Measurements from ENCODE around the gene ZYG11B.
"Not testable (repeated sequence)": the region's sequence is repeated elsewhere in the genome, so short reads cannot be mapped to it uniquely, and the experiment has no call there.

The ZYG11B gene

DNA sequence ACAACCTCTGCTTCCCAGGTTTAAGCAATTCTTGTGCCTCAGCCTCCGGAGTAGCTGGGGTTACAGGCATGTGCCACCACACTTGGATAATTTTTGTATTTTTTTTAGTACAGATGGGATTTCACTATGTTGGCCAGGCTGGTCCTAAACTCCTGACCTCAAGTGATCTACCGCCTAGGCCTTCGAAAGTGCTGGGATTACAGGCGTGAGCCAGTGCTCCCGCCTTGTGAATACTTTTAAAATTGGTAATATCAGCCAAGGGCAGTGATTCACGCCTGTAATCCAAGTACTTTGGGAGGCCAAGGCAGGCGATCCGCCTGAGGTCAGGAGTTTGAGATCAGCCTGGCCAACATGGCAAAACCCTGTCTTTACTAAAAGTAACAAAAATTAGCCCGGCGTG, 33.7 kb downstream of the ZYG11B start:
- DNase-seq = no peak

DNA sequence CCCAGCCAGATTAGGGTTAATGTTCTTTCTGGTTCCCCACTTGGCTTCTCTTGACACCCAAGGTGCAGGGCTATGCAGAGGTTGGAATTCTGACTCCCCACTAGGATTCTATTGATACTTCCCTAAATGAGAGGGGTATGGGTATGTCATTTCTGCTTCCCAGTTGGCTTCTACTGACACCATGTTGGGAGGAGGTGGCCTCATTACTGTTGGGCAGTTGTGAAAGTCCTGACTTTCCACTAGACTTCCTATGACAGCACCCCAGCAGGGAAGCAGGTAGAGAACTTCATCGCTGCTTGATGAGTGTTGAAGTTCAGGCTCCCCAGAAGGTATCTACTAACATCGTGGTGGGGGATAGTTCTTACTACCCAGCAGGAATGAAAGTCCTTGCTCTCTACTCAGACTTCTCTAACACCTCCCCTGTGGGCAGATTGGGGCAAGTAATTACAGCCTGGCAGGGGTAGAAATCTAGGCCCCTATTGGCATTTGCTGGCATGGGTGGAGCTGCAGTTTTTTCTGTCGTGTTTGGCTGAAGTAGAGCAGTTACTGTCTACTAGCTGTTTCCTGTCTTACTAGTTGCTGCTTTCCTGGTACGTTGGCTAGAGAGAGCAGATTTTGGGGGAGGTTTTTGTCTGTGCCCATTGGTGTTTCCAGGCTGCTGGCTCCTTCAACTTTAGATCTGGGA, 41.5 kb downstream of the ZYG11B start:
- no peak for DNase-seq

DNA sequence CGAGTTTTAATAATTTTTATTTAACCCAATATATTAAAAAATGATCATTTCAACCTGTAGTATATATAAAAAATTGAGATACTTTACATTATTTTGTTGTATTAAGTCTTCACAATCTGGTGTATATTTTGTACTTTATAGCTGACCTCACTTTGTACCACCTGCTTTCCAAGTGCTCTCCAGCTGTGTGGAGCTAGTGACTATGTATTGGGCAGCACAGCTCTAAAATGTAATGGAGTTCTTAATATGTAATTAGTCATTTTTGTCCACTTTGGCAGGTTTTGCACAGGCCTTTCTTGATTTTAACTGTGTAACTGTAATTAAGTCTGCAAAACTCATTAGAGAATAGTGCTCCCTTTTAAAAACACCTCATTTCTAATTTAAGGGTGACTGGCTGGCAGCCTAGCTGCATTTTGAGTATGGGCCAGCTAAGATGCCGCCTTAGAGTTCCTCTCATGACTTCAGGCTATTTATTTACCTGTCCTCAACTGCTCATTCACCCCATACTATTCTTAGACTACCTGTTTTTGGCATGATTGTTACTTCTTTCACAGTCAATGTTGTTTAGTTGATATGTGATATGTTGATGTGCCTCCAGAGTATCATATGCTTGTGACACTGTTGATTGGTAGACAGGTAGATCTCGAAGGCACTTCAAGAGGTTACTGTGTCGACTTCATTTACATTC, 43.2 kb downstream of the ZYG11B start:
- DNase-seq = no peak

DNA sequence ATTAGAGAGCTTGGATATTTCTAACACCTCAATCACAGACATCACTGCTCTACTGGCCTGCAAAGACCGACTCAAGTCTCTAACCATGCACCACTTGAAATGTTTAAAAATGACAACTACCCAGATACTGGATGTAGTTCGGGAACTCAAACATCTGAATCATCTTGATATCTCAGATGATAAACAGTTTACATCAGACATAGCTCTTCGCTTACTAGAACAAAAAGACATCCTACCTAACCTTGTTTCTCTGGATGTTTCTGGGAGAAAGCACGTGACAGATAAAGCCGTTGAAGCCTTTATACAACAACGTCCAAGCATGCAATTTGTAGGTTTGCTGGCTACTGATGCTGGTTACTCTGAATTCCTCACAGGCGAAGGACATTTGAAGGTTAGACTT, 45.1 kb downstream of the ZYG11B start:
- no peak for DNase-seq

DNA sequence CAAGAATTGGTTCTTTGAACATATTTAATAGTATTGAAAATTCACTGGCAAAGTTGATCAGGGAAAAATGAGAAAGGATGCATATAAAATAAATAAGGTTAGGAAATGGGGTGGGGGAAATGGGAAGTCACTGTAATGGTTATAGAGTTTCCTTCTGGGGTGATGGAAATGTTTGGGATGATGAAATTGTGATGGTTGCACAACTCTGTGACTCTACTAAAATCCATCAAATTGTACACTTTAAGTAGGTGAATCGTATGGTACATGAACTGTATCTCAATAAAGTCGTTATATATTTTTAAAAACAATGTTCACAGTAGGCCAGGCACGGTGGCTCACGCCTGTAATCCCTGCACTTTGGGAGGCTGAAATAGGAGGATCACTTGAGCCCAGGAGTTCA, 59.9 kb downstream of the ZYG11B start:
- DNase-seq = no peak

DNA sequence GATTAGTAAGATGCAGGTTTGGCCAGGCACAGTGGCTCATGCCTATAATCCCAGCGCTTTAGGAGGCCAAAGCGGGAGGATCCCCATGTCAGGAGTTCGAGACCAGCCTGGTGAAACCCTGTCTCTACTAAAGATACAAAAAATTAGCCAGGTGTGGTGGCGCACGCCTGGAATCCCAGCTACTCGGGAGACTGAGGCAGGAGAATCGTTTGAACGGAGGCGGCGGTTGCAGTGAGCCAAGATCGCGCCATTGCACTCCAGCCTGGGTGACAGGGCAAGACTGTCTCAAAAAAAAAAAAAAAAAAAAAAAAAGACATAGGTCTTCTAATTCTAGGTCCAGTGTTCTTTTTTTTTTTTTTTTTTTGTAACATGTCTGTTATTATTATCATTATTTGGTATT, 64.2 kb downstream of the ZYG11B start:
- DNase-seq = not testable (repeated sequence)

DNA sequence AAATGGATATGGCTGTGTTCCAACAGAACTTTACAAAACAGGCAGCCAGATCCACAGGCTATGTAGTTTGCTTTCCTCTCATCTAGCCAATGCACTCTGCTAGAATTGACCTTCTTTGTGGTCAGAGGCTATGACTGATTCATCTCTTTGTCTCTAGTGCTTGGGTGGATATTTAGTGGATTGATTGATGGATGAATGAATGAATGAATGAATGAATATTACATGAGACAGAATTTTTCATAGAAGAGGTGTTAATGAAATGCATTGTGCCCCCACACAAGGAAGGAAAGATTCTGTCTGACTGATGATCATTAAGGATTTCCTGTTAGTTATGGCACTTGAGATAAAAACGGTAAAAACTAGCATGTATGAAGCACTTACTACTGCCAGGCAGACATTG, 65.8 kb downstream of the ZYG11B start:
- no peak for DNase-seq

DNA sequence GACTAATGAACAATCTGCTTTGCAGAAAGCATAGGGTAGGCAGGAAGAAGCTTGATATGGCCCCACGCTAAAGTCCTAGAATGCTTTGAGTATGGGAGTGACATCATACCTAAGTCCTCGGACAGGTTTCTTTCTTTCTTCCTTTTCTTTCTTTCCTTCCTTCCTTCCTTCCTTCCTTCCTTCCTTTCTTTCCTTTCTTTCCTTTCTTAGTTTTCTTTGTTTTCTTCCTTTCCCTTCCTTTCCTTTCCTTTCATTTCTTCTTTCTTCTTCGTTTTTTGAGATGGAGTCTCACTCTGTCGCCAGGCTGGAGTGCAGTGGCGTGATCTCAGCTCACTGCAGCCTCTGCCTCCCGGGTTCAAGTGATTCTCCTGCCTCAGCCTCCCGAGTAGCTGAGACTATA, 67.5 kb downstream of the ZYG11B start:
- DNase-seq = not testable (repeated sequence)

DNA sequence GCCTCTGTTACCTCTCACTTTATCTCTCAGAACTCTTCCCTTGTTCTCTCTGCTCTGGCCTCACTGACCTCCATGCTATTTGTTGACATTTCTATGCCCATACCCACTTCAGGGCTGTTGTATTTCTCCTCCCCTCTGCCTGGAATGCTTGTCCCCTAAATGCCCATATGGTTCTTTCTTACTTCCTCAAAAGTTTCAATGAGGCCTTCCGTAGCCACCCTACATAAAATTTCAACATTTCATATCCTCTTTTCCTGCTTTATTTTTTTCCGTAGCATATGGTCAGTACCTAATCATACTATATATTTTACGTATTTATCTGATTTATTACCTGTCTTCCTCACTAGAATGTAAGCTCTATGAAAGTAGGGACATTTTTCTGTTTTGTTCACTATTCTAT, 69.2 kb downstream of the ZYG11B start:
- DNase-seq = no peak

DNA sequence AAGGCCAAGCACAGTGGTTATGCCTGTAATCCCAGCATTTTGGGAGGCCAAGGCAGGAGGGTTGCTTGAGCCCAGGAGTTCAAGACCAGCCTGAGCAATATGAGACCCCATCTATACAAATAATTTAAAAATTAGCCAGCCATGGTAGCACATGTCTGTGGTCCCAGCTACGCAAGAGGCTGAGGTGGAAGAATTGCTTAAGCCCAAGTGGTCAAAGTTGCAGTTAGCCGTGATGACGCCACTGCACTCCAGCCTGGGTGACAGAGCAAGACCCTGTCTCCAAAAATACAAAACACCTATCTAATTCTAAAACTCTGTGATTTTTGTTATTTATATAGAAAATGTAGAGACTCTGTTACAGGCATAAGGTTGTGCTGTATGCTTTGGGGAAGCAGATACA, 72.1 kb downstream of the ZYG11B start:
- DNase-seq = no peak

DNA sequence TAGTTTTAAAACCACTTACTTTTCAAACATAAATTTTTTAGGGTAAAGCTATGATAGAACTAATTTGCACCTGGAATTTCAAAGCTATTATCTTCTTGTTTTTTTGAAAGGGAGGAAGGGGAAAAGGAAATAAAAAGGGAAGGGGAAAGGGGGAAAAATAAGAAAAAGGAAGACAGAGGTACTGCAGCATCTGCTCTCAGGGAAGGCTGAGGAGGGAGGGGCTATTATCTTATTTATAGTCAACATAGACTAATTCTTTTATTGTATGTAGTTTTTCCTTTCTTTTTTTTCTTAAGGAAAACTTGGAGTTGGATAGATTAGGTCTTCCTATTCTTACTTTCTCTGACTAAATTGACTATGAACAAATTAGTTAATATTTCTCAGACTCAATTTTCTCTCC, 74.8 kb downstream of the ZYG11B start:
- no peak for DNase-seq

DNA sequence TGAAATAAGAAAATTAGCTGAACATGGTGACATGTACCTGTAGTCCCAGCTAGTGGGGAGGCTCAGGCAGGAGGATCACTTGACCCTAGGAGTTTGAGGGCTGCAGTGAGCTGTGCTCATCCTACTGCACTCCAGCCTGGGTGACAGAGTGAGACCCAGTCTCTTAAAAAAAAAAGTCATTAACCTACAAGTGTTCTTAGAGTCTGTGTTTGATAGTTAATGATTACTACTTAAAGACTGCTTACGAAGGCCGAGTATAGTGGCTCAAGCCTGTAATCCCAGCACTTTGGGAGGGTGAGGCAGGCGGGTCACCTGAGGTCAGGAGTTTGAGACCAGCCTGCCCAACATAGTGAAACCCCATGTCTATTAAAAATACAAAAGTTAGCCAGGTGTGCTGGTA, 77.8 kb downstream of the ZYG11B start:
- DNase-seq = not testable (repeated sequence)

DNA sequence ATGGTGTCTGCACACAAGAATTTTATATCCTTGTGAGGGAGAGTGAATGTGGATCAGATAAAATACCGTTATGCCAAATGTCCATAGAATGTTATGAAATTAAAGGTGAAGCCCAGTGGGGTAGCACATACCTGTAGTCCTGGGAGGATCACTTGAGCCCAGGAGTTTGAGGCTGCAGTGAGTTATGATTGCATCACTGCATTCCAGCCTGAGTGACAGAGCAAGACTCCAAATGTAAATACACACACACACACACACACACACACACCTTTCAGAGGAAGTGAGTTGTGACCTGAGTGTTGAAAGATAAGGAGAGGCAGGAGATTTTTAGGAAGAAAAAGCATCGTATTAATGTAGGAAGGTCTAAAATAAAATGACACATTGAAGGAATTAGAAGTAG, 88.2 kb downstream of the ZYG11B start:
- DNase-seq = no peak

DNA sequence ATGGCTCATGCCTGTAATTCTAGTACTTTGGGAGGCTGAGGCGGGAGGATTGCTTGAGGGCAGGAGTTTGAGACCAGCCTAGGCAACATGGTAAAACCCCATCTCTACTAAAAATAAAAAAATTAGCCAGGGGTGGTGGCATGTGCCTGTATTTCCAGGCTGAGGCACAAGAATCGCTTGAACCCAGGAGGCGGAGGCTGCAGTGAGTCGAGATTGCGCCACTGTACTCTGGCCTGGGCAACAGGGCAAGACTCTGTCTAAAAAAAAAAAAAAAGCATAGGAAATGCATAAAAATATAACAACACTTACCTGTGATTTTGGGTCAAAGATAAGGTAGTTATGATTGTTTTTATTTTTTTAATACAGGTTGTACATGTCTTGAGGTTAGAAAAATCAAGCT, 94.6 kb downstream of the ZYG11B start:
- not testable (repeated sequence) for DNase-seq

DNA sequence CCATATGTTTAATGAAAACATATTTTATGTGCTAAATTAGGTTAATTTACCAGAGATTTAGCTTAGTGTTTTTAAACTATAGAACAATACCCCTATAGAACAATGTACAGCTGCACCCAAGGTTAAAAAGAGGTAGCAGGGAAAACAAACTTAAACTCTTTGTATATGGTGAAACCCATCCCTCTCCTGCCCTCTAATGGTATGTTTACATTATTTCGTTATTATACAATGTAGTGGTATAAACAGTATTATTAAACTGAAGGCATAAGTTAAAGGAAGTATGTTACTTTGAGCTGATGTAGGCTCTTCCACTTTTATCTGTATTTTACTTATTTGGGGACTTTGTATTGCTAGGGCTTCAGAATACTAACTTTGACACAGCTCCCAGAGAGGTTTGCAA, 99.6 kb downstream of the ZYG11B start:
- no peak for DNase-seq

DNA sequence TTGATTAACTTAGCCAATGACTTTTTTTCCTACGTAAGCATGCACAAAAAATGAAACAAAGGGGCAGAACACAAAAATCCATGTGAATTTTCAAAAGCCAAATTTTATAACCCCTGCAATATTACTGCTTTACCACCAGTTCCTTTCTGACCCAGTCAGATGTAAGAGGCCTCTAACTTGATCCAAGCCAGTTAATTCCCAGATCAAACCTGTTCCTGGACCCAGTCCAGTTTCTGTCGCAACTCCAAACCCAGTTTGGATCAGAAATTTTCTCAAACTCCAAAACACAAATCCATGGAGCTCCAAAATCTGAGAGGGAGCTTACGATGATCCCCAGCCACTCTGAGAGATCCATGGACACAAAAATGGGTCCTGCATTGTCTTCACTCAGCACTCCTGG, 108.5 kb downstream of the ZYG11B start:
- DNase-seq = no peak

DNA sequence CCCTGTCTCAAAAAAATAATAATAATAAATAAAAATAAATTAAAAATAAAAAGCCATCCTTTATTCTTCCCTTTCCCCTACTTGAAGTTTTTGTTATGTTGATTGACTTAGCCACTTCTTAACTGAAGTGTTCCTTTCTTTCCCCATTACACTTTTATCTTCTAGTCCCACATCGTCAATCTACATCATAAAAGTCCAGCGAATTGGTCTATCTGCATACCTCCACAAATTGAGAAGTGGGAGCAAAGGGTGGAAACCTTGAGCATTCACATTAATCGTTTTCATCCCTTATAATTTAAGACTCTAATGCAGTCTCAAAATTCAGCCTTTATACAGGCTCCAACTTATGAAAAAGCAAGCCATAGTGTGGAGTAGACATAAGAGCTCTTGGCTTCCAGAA, 109.8 kb downstream of the ZYG11B start:
- DNase-seq = no peak

DNA sequence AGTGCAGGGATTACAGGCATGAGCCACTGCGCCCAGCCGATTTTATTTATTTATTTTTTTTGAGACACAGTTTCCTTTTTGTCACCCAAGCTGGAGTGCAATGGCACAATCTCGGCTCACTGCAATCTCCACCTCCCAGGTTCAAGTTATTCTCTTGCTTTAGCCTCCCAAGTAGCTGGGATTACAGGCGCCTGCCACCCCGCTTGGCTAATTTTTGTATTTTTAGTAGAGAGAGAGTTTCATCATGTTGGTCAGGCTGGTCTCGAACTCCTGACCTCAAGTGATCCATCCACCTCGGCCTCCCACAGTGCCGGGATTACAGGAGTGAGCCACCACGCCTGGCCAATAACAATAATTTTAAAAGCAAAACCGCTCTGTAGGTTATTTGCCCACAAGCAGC, 112.9 kb downstream of the ZYG11B start:
- not testable (repeated sequence) for DNase-seq

DNA sequence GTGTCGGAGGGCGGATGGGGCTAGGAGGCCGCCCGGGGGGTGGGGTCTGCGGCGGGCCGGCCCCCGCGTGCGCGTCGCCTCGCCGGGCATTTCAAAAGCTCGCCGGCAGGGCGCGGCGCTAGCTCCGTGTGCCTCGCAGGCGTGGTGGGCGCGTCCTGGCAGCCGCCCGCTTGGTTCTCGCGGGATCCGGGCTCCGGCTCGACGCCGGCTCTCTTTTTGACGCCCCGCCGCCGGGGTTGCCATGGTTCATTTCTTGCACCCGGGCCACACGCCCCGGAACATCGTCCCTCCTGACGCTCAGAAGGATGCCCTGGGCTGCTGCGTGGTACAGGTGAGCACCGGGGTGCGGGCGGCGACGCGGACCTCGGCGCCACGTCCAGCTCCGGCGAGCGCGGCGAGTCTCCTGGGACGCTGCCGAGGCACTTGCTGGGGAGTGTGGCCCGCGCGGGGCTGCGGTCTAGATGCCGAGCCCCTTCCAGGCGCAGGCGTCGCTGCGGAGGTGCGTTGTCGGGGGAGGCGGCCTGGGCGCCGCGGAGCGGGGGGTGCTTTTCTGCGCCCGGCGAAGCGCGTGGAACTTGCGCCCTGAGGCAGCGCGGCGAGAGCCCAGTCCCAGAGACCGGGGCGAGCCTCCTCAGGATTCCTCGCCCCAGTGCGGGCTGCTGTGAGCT, 116.5 kb downstream of the ZYG11B start, which contains the start of gene ZYG11A:
TSS of gene ZYG11A (plus strand) at position 118 of the 668 bp plus-strand sequence. CDS start at position 242, 124 bp downstream.
- DNase-seq = no peak

DNA sequence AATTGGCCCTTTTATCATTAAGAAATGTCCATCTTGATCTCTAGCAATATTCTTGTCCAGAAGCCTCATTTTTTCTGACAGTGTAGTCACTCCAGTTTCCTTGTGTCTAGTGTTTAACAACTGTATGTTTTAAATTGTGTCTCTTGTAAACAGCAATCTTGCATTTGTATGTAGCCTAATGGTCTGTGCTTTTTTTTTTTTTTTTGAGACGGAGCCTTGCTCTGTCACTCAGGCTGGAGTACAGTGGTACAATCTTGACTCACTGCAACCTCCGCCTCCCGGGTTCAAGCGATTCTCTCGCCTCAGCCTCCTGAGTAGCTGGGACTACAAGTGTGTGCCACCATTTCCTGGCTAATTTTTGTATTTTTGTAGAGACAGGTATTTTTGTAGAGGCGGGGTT, 118.9 kb downstream of the ZYG11B start:
- DNase-seq = not testable (repeated sequence)

DNA sequence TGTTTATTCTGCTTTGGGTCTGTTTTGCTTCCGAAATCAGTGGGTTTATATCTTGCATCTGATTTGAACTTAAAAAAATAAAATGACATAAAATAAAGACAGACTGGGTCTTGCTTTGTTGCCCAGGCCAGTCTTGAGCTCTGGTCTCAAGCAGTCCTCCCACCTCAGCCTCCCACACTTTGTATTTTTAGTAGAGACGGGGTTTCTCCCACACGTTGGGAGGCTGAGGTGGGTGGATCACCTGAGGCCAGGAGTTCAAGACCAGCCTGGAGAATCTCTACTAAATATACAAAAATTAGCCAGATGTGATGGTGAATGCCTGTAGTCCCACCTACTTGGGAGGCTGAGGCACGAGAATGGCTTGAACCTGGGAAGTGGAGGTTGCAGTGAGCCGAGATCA, 122.2 kb downstream of the ZYG11B start:
- DNase-seq = no peak

DNA sequence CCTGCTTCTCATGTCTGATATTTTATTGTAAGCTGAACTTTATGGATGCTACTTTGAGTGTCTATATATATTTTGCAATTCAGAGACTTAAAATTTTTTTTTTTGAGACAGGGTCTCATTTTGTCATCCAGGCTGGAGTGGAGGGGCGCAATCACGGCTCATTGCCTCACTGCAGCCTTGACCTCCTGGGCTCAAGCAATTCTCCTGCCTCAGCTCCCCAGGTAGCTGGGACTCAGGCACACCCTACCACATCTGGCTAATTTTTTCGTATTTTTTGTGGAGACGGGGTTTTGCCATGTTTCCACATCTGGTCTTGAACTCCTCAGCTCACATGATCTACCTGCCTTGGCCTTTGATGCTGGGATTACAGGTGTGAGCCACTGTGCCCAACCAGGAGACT, 124.7 kb downstream of the ZYG11B start:
- DNase-seq = no peak

DNA sequence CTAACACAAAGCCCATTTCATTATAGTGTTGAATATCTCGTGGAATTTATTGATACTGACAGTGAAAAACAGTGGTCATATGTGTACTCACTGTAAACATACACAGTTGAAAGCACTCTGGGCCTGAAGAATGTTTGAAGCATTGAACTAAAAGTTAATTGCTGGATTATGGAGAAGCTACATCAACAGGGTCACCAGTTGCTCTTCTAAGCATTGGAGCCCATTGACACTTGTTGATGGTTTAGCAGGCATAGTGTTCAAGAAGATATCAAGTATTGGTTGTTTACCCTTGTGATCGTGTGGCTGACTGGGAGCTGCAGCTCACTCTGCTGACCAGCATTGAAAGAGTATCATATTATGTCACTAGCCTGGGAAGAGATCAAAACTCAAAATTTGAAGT, 126.6 kb downstream of the ZYG11B start:
- no peak for DNase-seq

DNA sequence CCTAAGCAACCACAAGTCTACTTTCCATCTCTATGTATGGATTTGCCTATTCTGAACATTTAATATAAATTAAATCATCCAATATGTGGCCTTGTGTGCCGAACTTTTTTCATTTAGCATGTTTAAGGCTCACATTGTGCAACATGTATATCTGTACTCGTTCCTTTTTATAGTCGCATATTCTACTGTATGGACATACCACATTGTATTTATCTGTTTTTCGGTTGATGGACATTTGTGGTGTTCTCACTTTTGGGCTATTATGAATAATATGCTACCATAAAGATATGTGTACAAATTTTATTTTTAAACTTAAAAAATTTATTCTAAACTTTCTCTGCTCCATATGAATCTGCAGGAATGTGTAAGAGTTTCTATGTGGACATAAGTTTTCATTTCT, 129.3 kb downstream of the ZYG11B start:
- DNase-seq = no peak
